Measurements from ENCODE around the gene C19orf25. TPM values are rescaled to one million over a fixed set of nuclear protein-coding genes. Genes with fewer than 3 reads are reported as not detected.

Gene C19orf25
- polyA plus RNA-seq, 1 experiment: 14.5 TPM

- TF ChIP-seq CTCF (IDR thresholded peaks at IDR 0.05; ENCODE audit: low read depth, low read length): no peak
- CTCF ChIA-PET: no interaction called here
- Histone ChIP-seq H3K9me3 (ENCODE audit: control insufficient read depth, insufficient read depth, low read length) (no peaks in the 10 kb centered on the region; the same call in 1 of the 2 replicates), H3K27ac (ENCODE audit: low read depth, low read length) (no peak overlapping the region), H3K27me3 (ENCODE audit: control insufficient read depth, insufficient read depth, low read length) (peaks cover 7% of the 10 kb centered on the region), H3K4me3 (ENCODE audit: low read depth, low read length) (no peak overlapping the region)
- POLR2A ChIA-PET: no interaction called here
- no peak for DNase-seq (ENCODE audit: low read depth, low spot score)
Measured at GRCh38 chr19:1488282-1488601, 9.2 kb upstream of the C19orf25 start.

DNA sequence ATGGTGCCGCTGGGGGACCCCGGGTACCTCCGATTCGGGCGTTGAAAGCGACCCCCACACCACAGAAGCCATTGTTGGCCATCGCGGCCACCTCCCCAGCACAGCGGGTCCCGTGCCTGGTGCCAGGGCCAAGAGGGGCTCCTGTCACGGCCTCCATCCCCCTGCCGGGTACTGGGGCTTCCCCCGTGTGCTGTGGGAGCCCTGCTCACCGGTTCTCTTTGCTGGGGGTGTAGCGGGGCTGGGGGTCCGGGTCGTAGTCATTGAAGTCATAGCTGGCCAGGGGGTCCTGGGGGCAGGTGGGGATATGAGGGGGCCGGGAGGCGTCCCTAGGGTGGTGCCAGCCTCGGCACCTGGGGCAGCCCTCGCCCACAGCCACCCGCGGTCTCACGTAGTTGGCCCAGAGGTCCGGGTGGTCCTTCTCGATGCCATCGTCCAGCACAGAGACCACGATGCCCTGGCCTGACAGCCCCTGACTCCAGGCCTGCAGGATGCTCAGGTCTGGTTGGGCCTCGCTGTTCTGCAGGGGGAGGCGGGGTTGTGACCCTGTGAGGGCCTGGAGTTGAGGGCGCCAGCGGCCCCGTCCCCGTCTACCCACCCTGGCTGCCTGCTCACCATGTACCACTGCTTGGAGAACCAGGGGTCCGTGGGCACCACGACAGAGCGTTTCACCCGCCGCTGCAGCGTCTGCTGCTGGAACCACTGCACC lies 8.7 kb upstream of the C19orf25 start:
- Histone ChIP-seq H3K9me3 (ENCODE audit: control insufficient read depth, insufficient read depth, low read length) (no peaks in the 10 kb centered on the region; the same call in 1 of the 2 replicates), H3K27me3 (ENCODE audit: control insufficient read depth, insufficient read depth, low read length) (peaks cover 2% of the 10 kb centered on the region), H3K27ac (ENCODE audit: low read depth, low read length) (no peak overlapping the region), H3K4me3 (ENCODE audit: low read depth, low read length) (no peak overlapping the region)
- POLR2A ChIA-PET: no interaction called here
- no peak for DNase-seq (ENCODE audit: low read depth, low spot score)
- TF ChIP-seq CTCF (IDR thresholded peaks at IDR 0.05; ENCODE audit: low read depth, low read length): no peak
- CTCF ChIA-PET: no interaction called here

GRCh38 chr19:1486720-1487575 lies 7.9 kb upstream of the C19orf25 start:
- Histone ChIP-seq H3K4me3 (ENCODE audit: low read depth, low read length) (no peak overlapping the region), H3K27me3 (ENCODE audit: control insufficient read depth, insufficient read depth, low read length) (no peaks in the 10 kb centered on the region), H3K9me3 (ENCODE audit: control insufficient read depth, insufficient read depth, low read length) (no peaks in the 10 kb centered on the region; the same call in 1 of the 2 replicates), H3K27ac (ENCODE audit: low read depth, low read length) (no peak overlapping the region)
- ChIA-PET POLR2A (no interaction called here), CTCF (no interaction called here)
- TF ChIP-seq CTCF (IDR thresholded peaks at IDR 0.05; ENCODE audit: low read depth, low read length): no peak
- no peak for DNase-seq (ENCODE audit: low read depth, low spot score)

GRCh38 chr19:1483979-1484428 lies 5.0 kb upstream of the C19orf25 start:
- no peak for DNase-seq (ENCODE audit: low read depth, low spot score)
- no peaks in the 10 kb centered on the region; the same call in 1 of the 2 replicates for H3K9me3 ChIP-seq (ENCODE audit: control insufficient read depth, insufficient read depth, low read length)
- H3K4me3 ChIP-seq (ENCODE audit: low read depth, low read length): no peak overlapping the region
- H3K27ac ChIP-seq (ENCODE audit: low read depth, low read length): no peak overlapping the region
- ChIA-PET POLR2A (no interaction called here), CTCF (no interaction called here)
- TF ChIP-seq CTCF (IDR thresholded peaks at IDR 0.05; ENCODE audit: low read depth, low read length): no peak
- H3K27me3 ChIP-seq (ENCODE audit: control insufficient read depth, insufficient read depth, low read length): no peaks in the 10 kb centered on the region

Data from AG04450 (cell line).